ENCODE results near the gene MISP.

Gene MISP

DNA sequence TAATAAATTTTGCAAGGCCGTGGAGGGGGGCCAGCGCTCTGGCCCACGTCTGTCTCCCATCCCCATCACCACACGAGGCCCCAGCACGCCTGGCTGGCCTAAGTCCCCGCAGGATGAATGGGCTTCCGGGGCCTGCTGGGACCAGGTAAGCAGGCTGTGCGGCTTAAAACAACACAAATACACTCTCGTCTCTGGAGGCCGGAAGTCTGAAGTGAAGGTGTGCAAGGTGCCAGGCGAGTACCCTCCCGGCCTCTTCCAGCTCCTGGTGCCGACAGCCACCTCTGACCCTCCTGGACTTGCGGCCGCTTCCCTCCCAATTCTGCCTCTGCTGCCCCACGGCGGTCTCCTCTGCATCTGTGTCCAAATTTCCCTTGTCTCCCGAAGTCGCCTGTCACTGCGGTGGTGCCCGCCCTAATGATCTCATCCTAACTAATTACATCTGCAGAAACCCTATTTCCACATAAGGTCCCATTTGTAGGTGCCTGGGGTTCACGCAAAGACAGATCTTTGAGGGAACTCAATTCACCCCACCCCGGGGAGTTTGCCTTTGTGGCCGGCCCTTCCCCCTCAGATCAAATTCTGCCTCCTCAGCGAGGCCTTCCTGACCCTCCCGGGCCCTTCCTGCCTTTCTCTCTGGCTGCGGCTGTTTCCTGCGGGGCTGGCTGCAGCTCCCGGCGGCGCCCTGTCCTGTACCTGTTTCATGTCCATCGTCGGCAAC lies 38.2 kb downstream of the MISP start:
- H3K27me3 ChIP-seq (ENCODE audit: insufficient read depth, poor library complexity, severe bottlenecking): no peaks in the 10 kb centered on the region
- no peak for DNase-seq (ENCODE audit: low read depth in 1 of 2, low spot score in 1 of 2)
- H3K27ac ChIP-seq (replicated peaks): no peak overlapping the region
- TF ChIP-seq SPI1 (IDR thresholded peaks at IDR 0.05; ENCODE audit: borderline replicate concordance, low read depth): no peak
- TF ChIP-seq, protein P1, sequence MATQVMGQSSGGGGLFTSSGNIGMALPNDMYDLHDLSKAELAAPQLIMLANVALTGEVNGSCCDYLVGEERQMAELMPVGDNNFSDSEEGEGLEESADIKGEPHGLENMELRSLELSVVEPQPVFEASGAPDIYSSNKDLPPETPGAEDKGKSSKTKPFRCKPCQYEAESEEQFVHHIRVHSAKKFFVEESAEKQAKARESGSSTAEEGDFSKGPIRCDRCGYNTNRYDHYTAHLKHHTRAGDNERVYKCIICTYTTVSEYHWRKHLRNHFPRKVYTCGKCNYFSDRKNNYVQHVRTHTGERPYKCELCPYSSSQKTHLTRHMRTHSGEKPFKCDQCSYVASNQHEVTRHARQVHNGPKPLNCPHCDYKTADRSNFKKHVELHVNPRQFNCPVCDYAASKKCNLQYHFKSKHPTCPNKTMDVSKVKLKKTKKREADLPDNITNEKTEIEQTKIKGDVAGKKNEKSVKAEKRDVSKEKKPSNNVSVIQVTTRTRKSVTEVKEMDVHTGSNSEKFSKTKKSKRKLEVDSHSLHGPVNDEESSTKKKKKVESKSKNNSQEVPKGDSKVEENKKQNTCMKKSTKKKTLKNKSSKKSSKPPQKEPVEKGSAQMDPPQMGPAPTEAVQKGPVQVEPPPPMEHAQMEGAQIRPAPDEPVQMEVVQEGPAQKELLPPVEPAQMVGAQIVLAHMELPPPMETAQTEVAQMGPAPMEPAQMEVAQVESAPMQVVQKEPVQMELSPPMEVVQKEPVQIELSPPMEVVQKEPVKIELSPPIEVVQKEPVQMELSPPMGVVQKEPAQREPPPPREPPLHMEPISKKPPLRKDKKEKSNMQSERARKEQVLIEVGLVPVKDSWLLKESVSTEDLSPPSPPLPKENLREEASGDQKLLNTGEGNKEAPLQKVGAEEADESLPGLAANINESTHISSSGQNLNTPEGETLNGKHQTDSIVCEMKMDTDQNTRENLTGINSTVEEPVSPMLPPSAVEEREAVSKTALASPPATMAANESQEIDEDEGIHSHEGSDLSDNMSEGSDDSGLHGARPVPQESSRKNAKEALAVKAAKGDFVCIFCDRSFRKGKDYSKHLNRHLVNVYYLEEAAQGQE (IDR thresholded peaks at IDR 0.05; ENCODE audit: insufficient replicate concordance, low read depth): no peak
- no peak for TF ChIP-seq POLR2AphosphoS5 (IDR thresholded peaks at IDR 0.05; ENCODE audit: low read depth)
- TF ChIP-seq, protein P2, sequence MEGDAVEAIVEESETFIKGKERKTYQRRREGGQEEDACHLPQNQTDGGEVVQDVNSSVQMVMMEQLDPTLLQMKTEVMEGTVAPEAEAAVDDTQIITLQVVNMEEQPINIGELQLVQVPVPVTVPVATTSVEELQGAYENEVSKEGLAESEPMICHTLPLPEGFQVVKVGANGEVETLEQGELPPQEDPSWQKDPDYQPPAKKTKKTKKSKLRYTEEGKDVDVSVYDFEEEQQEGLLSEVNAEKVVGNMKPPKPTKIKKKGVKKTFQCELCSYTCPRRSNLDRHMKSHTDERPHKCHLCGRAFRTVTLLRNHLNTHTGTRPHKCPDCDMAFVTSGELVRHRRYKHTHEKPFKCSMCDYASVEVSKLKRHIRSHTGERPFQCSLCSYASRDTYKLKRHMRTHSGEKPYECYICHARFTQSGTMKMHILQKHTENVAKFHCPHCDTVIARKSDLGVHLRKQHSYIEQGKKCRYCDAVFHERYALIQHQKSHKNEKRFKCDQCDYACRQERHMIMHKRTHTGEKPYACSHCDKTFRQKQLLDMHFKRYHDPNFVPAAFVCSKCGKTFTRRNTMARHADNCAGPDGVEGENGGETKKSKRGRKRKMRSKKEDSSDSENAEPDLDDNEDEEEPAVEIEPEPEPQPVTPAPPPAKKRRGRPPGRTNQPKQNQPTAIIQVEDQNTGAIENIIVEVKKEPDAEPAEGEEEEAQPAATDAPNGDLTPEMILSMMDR (IDR thresholded peaks at IDR 0.05; ENCODE audit: insufficient read depth, low read length): no peak
- TF ChIP-seq GABPA (IDR thresholded peaks at IDR 0.05; ENCODE audit: low read depth): no peak
- H3K4me3 ChIP-seq (replicated peaks; ENCODE audit: insufficient read depth, low read length): no peak overlapping the region

DNA sequence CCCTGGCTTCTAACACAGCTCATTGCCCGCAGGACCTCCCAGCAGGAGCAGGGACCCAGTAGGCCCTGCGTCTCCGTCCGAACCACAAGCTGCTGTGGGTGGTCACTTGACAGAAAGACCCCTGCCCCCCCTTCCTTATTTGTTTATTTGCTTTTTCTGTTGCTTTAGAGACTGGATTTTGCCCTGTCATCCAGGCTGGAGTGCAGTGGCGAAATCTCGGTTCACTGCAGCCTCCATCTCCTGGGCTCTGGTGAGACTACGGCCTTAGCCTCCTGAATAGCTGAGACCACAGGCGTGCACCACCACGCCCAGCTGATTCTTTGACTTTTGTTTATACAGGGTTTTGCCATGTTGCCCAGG lies 38.8 kb downstream of the MISP start:
- H3K4me3 ChIP-seq (replicated peaks; ENCODE audit: insufficient read depth, low read length): no peak overlapping the region
- no peak for DNase-seq (ENCODE audit: low read depth in 1 of 2, low spot score in 1 of 2)
- no peaks in the 10 kb centered on the region for H3K27me3 ChIP-seq (ENCODE audit: insufficient read depth, poor library complexity, severe bottlenecking)
- no peak overlapping the region for H3K27ac ChIP-seq (replicated peaks)
- no peak for TF ChIP-seq SPI1 (IDR thresholded peaks at IDR 0.05; ENCODE audit: borderline replicate concordance, low read depth)
- no peak for TF ChIP-seq GABPA (IDR thresholded peaks at IDR 0.05; ENCODE audit: low read depth)
- TF ChIP-seq, protein P2 (IDR thresholded peaks at IDR 0.05; ENCODE audit: insufficient read depth, low read length): no peak
- no peak for TF ChIP-seq POLR2AphosphoS5 (IDR thresholded peaks at IDR 0.05; ENCODE audit: low read depth)
- TF ChIP-seq, protein P1 (IDR thresholded peaks at IDR 0.05; ENCODE audit: insufficient replicate concordance, low read depth): no peak

DNA sequence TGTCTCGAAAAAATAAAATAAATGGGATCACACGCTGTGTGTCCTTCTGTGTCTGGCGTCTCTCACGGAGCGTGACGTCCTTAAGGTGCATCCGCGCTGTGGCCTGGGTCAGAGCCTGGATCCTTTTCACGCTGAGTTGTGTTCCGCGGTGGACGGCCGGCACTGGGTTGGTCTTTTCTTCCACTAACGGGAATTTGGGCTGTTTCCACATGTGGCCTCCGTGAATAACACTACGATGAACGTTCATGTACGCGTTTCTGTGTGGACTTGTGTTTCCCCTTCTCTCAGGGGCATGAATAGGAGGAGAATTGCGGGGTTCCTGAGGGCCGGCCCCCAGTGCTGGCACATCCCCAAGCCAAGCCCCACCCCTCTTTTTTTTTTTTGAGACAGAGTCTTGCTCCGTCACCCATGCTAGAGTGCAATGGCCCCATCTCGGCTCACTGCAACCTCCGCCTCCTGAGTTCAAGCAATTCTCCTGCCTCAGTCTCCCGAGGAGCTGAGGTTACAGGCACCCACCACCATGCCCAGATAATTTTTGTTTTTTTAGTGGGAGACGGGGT lies 40.2 kb downstream of the MISP start:
- Histone ChIP-seq H3K4me3 (replicated peaks; ENCODE audit: insufficient read depth, low read length) (no peak overlapping the region), H3K27ac (replicated peaks) (no peak overlapping the region), H3K27me3 (ENCODE audit: insufficient read depth, poor library complexity, severe bottlenecking) (no peaks in the 10 kb centered on the region)
- TF ChIP-seq SPI1 (IDR thresholded peaks at IDR 0.05; ENCODE audit: borderline replicate concordance, low read depth) (no peak), POLR2AphosphoS5 (IDR thresholded peaks at IDR 0.05; ENCODE audit: low read depth) (no peak), GABPA (IDR thresholded peaks at IDR 0.05; ENCODE audit: low read depth) (no peak)
- TF ChIP-seq, protein P1 (IDR thresholded peaks at IDR 0.05; ENCODE audit: insufficient replicate concordance, low read depth): no peak
- TF ChIP-seq, protein P2 (IDR thresholded peaks at IDR 0.05; ENCODE audit: insufficient read depth, low read length): no peak
- no peak for DNase-seq (ENCODE audit: low read depth in 1 of 2, low spot score in 1 of 2)
